GM08714 (cell line): Measurements from ENCODE around the gene RGS14.

Experiments used
- H3K4me3 ChIP-seq: fragments of 200-500 bp; sonication (Bioruptor generic); 2 replicates; pipeline ENCODE4 v1.5.1; 2014; ENCODE audit warnings: mild to moderate bottlenecking, low read length, inconsistent platforms
- ZNF274 ChIP-seq: IDR thresholded peaks from 2 replicates; pipeline ENCODE4 v1.6.1; 2012; ENCODE audit warnings: mild to moderate bottlenecking, low read depth, low read length

The RGS14 gene

GRCh38 chr5:177421062-177421798 is 63.5 kb downstream of the RGS14 start:
- H3K4me3 ChIP-seq = no peak overlapping the region
- TF ChIP-seq ZNF274 = no peak
